NCI-H524 (cell line): ENCODE data around the gene KCNJ5.

ENCODE experiments used
- DNase-seq, 2 experiments: peaks; one replicate each; lab custom pipeline; 2025; lab: John Stamatoyannopoulos, UW

KCNJ5 gene

GRCh38 chr11:128871168-128871610, 20.0 kb upstream of the KCNJ5 start:
- no peak for DNase-seq

GRCh38 chr11:128872094-128872493, 19.1 kb upstream of the KCNJ5 start:
- no peak for DNase-seq

GRCh38 chr11:128872594-128872993, 18.6 kb upstream of the KCNJ5 start:
- DNase-seq = no peak

GRCh38 chr11:128874427-128874826, 16.7 kb upstream of the KCNJ5 start:
- no peak for DNase-seq

GRCh38 chr11:128876133-128876650, 15.0 kb upstream of the KCNJ5 start:
- DNase-seq = no peak

- no peak for DNase-seq
Observed at GRCh38 chr11:128877726-128878125, 13.4 kb upstream of the KCNJ5 start.

GRCh38 chr11:128878455-128878854, 12.7 kb upstream of the KCNJ5 start:
- DNase-seq = no peak

- DNase-seq = no peak
Observed at GRCh38 chr11:128879817-128880216, 11.3 kb upstream of the KCNJ5 start.

- no peak for DNase-seq
Observed at GRCh38 chr11:128881221-128881620, 9.9 kb upstream of the KCNJ5 start.

- DNase-seq = no peak
Observed at GRCh38 chr11:128882451-128882850, 8.7 kb upstream of the KCNJ5 start.

- no peak for DNase-seq
Observed at GRCh38 chr11:128884054-128884453, 7.1 kb upstream of the KCNJ5 start.

- peak; percentile 23 to 68 for DNase-seq
Observed at GRCh38 chr11:128884703-128885338, 6.3 kb upstream of the KCNJ5 start.

GRCh38 chr11:128886406-128887124, 4.6 kb upstream of the KCNJ5 start:
- peak in 1 of 2 experiments; percentile 60 for DNase-seq

- no peak for DNase-seq
Observed at GRCh38 chr11:128888034-128888985, 2.8 kb upstream of the KCNJ5 start.

- DNase-seq = peak; percentile 61 to 86
Observed at GRCh38 chr11:128889657-128890213, 1.4 kb upstream of the KCNJ5 start.

GRCh38 chr11:128890216-128890542, 977 bp upstream of the KCNJ5 start:
- no peak for DNase-seq

GRCh38 chr11:128891913-128892398, 800 bp downstream of the KCNJ5 start:
- no peak for DNase-seq

GRCh38 chr11:128892866-128893565, 1.9 kb downstream of the KCNJ5 start:
- no peak for DNase-seq

- DNase-seq = no peak
Observed at GRCh38 chr11:128893578-128894285, 2.6 kb downstream of the KCNJ5 start.

GRCh38 chr11:128894286-128894681, 3.1 kb downstream of the KCNJ5 start:
- DNase-seq = no peak

- DNase-seq = no peak
Observed at GRCh38 chr11:128894685-128895084, 3.5 kb downstream of the KCNJ5 start.
